Ovary (tissue), 9 donors: ENCODE data around the gene SCYL1. TPM values are rescaled to one million over a fixed set of nuclear protein-coding genes. Genes with fewer than 3 reads are reported as not detected.

ENCODE experiments used
- DNase-seq, 5 donors: peaks; one replicate each; pipeline ENCODE4 v3.0.0-alpha.2; 2019 to 2020
- H3K27ac ChIP-seq, 2 donors: fragments of 200-600 bp; one replicate each; pipeline versions ENCODE4 v1.5.1 to v1.8.0; 2019 to 2022
- H3K27me3 ChIP-seq: fragments of 200-600 bp; one replicate; pipeline ENCODE4 v1.8.0; 2022
- H3K36me3 ChIP-seq: fragments of 200-600 bp; sonication (generic); one replicate; pipeline ENCODE4 v1.5.1; 2019
- H3K4me1 ChIP-seq: one replicate; pipeline ENCODE4 v1.8.1; 2013; ENCODE audit warnings: mild to moderate bottlenecking, moderate library complexity; ENCODE audit not compliant: insufficient read depth
- H3K4me3 ChIP-seq: fragments of 200-600 bp; sonication (generic); one replicate; pipeline ENCODE4 v1.5.1; 2017
- H3K9me3 ChIP-seq, 2 donors: fragments of 200-600 bp in 1 of 2; sonication (generic) in 1 of 2; one replicate each; pipeline versions ENCODE4 v1.5.1 to v1.8.1; 2013 to 2019; ENCODE audit warnings: mild to moderate bottlenecking in 1 of 2, moderate library complexity in 1 of 2
- EP300 ChIP-seq: sonication (generic); formaldehyde crosslinking; IDR thresholded peaks from one replicate; pipeline ENCODE4 v1.6.1; 2017; ENCODE audit warnings: antibody characterized with exemption
- POLR2A ChIP-seq: fragments of 450-650 bp; IDR thresholded peaks from one replicate; pipeline ENCODE4 v1.6.1; 2017; ENCODE audit warnings: antibody characterized with exemption, mild to moderate bottlenecking, moderate library complexity
- WGBS, 3 donors: extraction: QIAGEN DNeasy Blood & Tissue Kit in 1 of 3; methylation state at CpG; one replicate each; pipeline versions ENCODE4 v1.1.5 to v1.1.7; 2013 to 2017; 5-methylcytosine and 5-hydroxymethylcytosine counted together
- intact Hi-C, 4 donors: fragments of 100-400 bp; cut with DNase I; formaldehyde crosslinking; loops; one replicate each; pipeline versions ENCODE4 v1.11.0 to v1.15.1; 2022 to 2023
- polyA plus RNA-seq, 2 donors: library from polyadenylated mRNA; stranded (reverse); fragments of 200-250 nt in 1 of 2; fragments of 350-450 nt in 1 of 2; fragmentation: Illumina TruSeq in 1 of 2; extraction: RNeasy Lipid Tissue Mini Kit (QIAGEN cat#74804) in 1 of 2; gene quantifications; one replicate each; pipeline ENCODE4 v1.2.3, GENCODE V29; 2013 to 2014
- small RNA-seq: library from RNA; depleted of rRNA; stranded (forward); fragments of <200 nt; gene quantifications from one replicate; pipeline ENCODE3, GENCODE V24; 2016
- total RNA-seq, 7 donors: library from RNA; depleted of rRNA in 2 of 7; stranded (reverse); fragments of >200 nt in 2 of 7; fragmentation: NEBNext Ultra II Directional in 3 of 7; extraction: Animal tissue kit (Norgen Biotek cat#: 25700) in 3 of 7; gene quantifications; one replicate each; pipeline versions ENCODE4 v1.1.0 to v1.2.4, GENCODE V29; 2016 to 2023
- TF ChIP-seq, protein P1 (sequence below), 3 donors: fragments of 450-650 bp in 2 of 3; fragments of 200-600 bp in 1 of 3; IDR thresholded peaks; one replicate each; pipeline versions ENCODE4 v1.5.1 to v1.8.0; 2016 to 2022; ENCODE audit warnings: antibody characterized with exemption in 3 of 3, mild to moderate bottlenecking in 1 of 3
- donor health status: DM: no; HTN: no; CAD: no; lungs with moderate emphysema.
- donor health status: DM: no; HTN: no; CAD: no.
- donor health status: Bipolar disorder and iron deficiency.
- donor health status: DM: yes; HTN: yes; CAD: no.
- donor health status: DM: no; HTN: no; CAD: no.
- donor health status: DM: yes; HTN: yes; CAD: no.

Gene SCYL1
- total and polyA plus RNA-seq, 9 donors, result 11.7 to 118 (median 86.6) TPM

DNA sequence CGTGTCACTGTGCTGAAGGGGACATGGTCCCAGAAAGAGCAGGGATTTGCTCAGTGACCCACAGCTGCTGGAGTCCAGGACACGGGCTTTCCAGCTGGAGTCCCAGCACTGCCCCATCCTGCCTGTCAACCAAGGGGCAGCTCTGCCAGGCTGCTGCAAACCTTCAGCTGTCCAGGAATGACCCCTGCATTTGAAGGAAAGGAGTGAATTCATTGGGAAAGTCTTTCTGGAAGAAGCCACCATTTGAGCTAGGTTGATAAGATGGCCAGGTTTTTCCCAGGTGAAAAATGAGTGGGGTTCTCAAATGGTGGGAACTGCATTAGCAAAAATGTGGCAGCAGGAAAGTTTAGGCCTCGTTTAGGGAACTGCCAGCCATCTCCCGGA, 61.4 kb downstream of the SCYL1 start:
- H3K27ac ChIP-seq, result no peak overlapping the region
- H3K4me1 ChIP-seq, result no peaks in the 10 kb centered on the region
- no peaks in the 10 kb centered on the region for H3K36me3 ChIP-seq
- H3K27me3 ChIP-seq, result no peaks in the 10 kb centered on the region
- intact Hi-C loops, result no loop called here
- no peak overlapping the region for H3K4me3 ChIP-seq
- no peak for DNase-seq
- TF ChIP-seq EP300 (no peak), POLR2A (no peak)
- TF ChIP-seq, protein P1, sequence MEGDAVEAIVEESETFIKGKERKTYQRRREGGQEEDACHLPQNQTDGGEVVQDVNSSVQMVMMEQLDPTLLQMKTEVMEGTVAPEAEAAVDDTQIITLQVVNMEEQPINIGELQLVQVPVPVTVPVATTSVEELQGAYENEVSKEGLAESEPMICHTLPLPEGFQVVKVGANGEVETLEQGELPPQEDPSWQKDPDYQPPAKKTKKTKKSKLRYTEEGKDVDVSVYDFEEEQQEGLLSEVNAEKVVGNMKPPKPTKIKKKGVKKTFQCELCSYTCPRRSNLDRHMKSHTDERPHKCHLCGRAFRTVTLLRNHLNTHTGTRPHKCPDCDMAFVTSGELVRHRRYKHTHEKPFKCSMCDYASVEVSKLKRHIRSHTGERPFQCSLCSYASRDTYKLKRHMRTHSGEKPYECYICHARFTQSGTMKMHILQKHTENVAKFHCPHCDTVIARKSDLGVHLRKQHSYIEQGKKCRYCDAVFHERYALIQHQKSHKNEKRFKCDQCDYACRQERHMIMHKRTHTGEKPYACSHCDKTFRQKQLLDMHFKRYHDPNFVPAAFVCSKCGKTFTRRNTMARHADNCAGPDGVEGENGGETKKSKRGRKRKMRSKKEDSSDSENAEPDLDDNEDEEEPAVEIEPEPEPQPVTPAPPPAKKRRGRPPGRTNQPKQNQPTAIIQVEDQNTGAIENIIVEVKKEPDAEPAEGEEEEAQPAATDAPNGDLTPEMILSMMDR (IDR thresholded peaks at IDR 0.05), result no peak
- 84 to 93% (median 87%) methylated on average over 4 of the region's 4 CpGs for WGBS, 3 donors
- no peaks in the 10 kb centered on the region for H3K9me3 ChIP-seq

DNA sequence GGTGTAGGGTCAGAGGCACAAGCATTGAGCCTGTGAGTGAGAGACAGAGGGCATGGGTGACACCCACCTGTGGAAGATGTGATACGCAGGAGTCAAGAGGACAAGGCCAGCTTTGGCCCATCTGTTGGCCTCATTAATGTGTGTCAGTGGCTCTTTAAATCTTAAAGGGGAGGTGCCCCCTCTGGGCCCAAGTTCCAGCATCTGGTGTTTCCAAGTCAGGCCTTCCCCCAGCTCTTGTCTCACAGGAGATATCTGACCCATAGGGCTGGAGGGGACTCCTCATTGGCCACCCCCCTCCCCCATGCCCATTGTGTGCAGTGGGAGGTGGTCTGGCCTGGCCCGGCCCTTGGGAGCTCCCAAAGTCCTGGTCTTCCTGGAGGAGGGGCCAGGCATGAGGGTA, 61.8 kb downstream of the SCYL1 start:
- no peak for DNase-seq
- H3K9me3 ChIP-seq, result no peaks in the 10 kb centered on the region
- H3K27ac ChIP-seq, result no peak overlapping the region
- no peaks in the 10 kb centered on the region for H3K27me3 ChIP-seq
- no peaks in the 10 kb centered on the region for H3K4me1 ChIP-seq
- no peak for TF ChIP-seq EP300
- TF ChIP-seq POLR2A, result no peak
- TF ChIP-seq, protein P1 (IDR thresholded peaks at IDR 0.05), result no peak
- H3K36me3 ChIP-seq, result no peaks in the 10 kb centered on the region
- intact Hi-C loops, result no loop called here
- H3K4me3 ChIP-seq, result no peak overlapping the region
- 74 to 82% (median 78%) methylated on average over 2 of the region's 2 CpGs for WGBS, 3 donors

Small RNA genes lying within 50 kb of the gene (small RNA-seq; reads per million reads assigned to genes)
- gene AP001362.1 (not detected), gene RF01684 (not detected)

Other genes with a start within 250 kb of the SCYL1 start
- 10 to 100 TPM; 13.7 to 46.9 (median 20.1) TPM for gene CDC42EP2, start 210.2 kb upstream of the SCYL1 start, total RNA-seq
- gene CDC42EP2, start 210.2 kb upstream of the SCYL1 start, polyA plus RNA-seq, result 1 to 10 TPM in 1 of 2 donors, under 1 TPM in 1; 0.48 to 8.0 TPM
- gene DPF2, start 191.2 kb upstream of the SCYL1 start, total RNA-seq, result 10 to 100 TPM; 49.7 to 99.1 (median 85.4) TPM
- gene DPF2, start 191.2 kb upstream of the SCYL1 start, polyA plus RNA-seq, result 10 to 100 TPM; 52.0 to 78.4 TPM
- gene TIGD3, start 170.3 kb upstream of the SCYL1 start, total RNA-seq, result under 1 TPM in 6 of 7 donors, not detected in 1; 0.11 to 0.72 (median 0.34) TPM
- under 1 TPM in 1 of 2 donors, not detected in 1; 0.31 TPM for gene TIGD3, start 170.3 kb upstream of the SCYL1 start, polyA plus RNA-seq
- gene SLC25A45, start 142.4 kb upstream of the SCYL1 start, total RNA-seq, result 1 to 10 TPM; 3.2 to 8.7 (median 4.6) TPM
- 1 to 10 TPM; 2.7 to 3.4 TPM for gene SLC25A45, start 142.4 kb upstream of the SCYL1 start, polyA plus RNA-seq
- 10 to 100 TPM; 21.2 to 41.7 (median 25.5) TPM for gene FRMD8, start 138.4 kb upstream of the SCYL1 start, total RNA-seq
- 10 to 100 TPM in 1 of 2 donors, 1 to 10 TPM in 1; 4.3 to 15.8 TPM for gene FRMD8, start 138.4 kb upstream of the SCYL1 start, polyA plus RNA-seq
- 100 to 1,000 TPM; 175 to 850 (median 372) TPM for gene NEAT1, start 102.3 kb upstream of the SCYL1 start, total RNA-seq
- 100 to 1,000 TPM; 216 to 268 TPM for gene NEAT1, start 102.3 kb upstream of the SCYL1 start, polyA plus RNA-seq
- gene MALAT1, start 26.0 kb upstream of the SCYL1 start, total RNA-seq, result over 10,000 TPM in 4 of 7 donors, 1,000 to 10,000 TPM in 3; 4,813 to 13,132 (median 10,519) TPM
- gene MALAT1, start 26.0 kb upstream of the SCYL1 start, polyA plus RNA-seq, result 100 to 1,000 TPM; 396 to 616 TPM
- gene LTBP3, start 33.3 kb downstream of the SCYL1 start, total RNA-seq, result 100 to 1,000 TPM; 143 to 292 (median 198) TPM
- 100 to 1,000 TPM in 1 of 2 donors, 10 to 100 TPM in 1; 35.9 to 130 TPM for gene LTBP3, start 33.3 kb downstream of the SCYL1 start, polyA plus RNA-seq
- 10 to 100 TPM; 26.6 to 59.5 (median 39.2) TPM for gene ZNRD2, start 45.4 kb downstream of the SCYL1 start, total RNA-seq
- gene ZNRD2, start 45.4 kb downstream of the SCYL1 start, polyA plus RNA-seq, result 10 to 100 TPM in 1 of 2 donors, 1 to 10 TPM in 1; 2.3 to 61.8 TPM
- gene FAM89B, start 47.5 kb downstream of the SCYL1 start, total RNA-seq, result 10 to 100 TPM; 41.0 to 74.0 (median 53.3) TPM
- gene FAM89B, start 47.5 kb downstream of the SCYL1 start, polyA plus RNA-seq, result 10 to 100 TPM in 1 of 2 donors, 1 to 10 TPM in 1; 1.9 to 47.8 TPM
- 10 to 100 TPM; 21.7 to 63.0 (median 40.3) TPM for gene EHBP1L1, start 51.0 kb downstream of the SCYL1 start, total RNA-seq
- 10 to 100 TPM; 24.5 to 42.4 TPM for gene EHBP1L1, start 51.0 kb downstream of the SCYL1 start, polyA plus RNA-seq
- gene KCNK7, start 70.7 kb downstream of the SCYL1 start, total RNA-seq, result 1 to 10 TPM in 3 of 7 donors, under 1 TPM in 4; 0.65 to 4.0 (median 0.95) TPM
- gene KCNK7, start 70.7 kb downstream of the SCYL1 start, polyA plus RNA-seq, result 1 to 10 TPM in 1 of 2 donors, not detected in 1; 1.5 TPM
- gene MAP3K11, start 89.1 kb downstream of the SCYL1 start, total RNA-seq, result 10 to 100 TPM; 23.2 to 51.9 (median 46.0) TPM
- gene MAP3K11, start 89.1 kb downstream of the SCYL1 start, polyA plus RNA-seq, result 10 to 100 TPM in 1 of 2 donors, 1 to 10 TPM in 1; 6.7 to 27.9 TPM
- gene PCNX3, start 90.7 kb downstream of the SCYL1 start, total RNA-seq, result 10 to 100 TPM; 10.6 to 42.1 (median 28.2) TPM
- 10 to 100 TPM in 1 of 2 donors, 1 to 10 TPM in 1; 3.3 to 14.8 TPM for gene PCNX3, start 90.7 kb downstream of the SCYL1 start, polyA plus RNA-seq
- 10 to 100 TPM; 15.0 to 48.2 (median 42.6) TPM for gene SIPA1, start 113.0 kb downstream of the SCYL1 start, total RNA-seq
- 10 to 100 TPM; 10.0 to 26.7 TPM for gene SIPA1, start 113.0 kb downstream of the SCYL1 start, polyA plus RNA-seq
- gene RELA, start 137.8 kb downstream of the SCYL1 start, total RNA-seq, result 100 to 1,000 TPM in 1 of 7 donors, 10 to 100 TPM in 6; 50.8 to 102 (median 91.6) TPM
- gene RELA, start 137.8 kb downstream of the SCYL1 start, polyA plus RNA-seq, result 10 to 100 TPM; 52.0 to 55.0 TPM
- gene KAT5, start 187.2 kb downstream of the SCYL1 start, total RNA-seq, result 100 to 1,000 TPM in 1 of 7 donors, 10 to 100 TPM in 6; 64.5 to 110 (median 78.2) TPM
- gene KAT5, start 187.2 kb downstream of the SCYL1 start, polyA plus RNA-seq, result 10 to 100 TPM; 56.1 to 67.0 TPM
- 100 to 1,000 TPM in 1 of 7 donors, 10 to 100 TPM in 6; 42.5 to 154 (median 49.7) TPM for gene RNASEH2C, start 195.7 kb downstream of the SCYL1 start, total RNA-seq
- gene RNASEH2C, start 195.7 kb downstream of the SCYL1 start, polyA plus RNA-seq, result 10 to 100 TPM; 17.9 to 67.2 TPM